Neutrophil (primary cell): ENCODE results near the gene UNCX.

ENCODE experiments used
- H3K27ac ChIP-seq: fragments of 200-600 bp; sonication (generic); 2 replicates; pipeline ENCODE4 v1.5.1; 2016; ENCODE audit warnings: mild to moderate bottlenecking, moderate library complexity
- H3K27me3 ChIP-seq: fragments of 200-600 bp; sonication (generic); 2 replicates; pipeline ENCODE4 v1.6.0; 2016; ENCODE audit warnings: mild to moderate bottlenecking
- H3K36me3 ChIP-seq: fragments of 200-600 bp; sonication (generic); 2 replicates; pipeline ENCODE4 v1.5.1; 2017
- H3K4me1 ChIP-seq, 2 experiments: fragments of 200-600 bp in 1 of 2; sonication (generic) in 1 of 2; 1 replicate in 1 of 2; 2 replicates in 1 of 2; pipeline versions ENCODE4 v1.5.1 to v1.6.1; 2013 to 2016; ENCODE audit warnings: low read depth in 1 of 2, low read length in 1 of 2, mild to moderate bottlenecking in 1 of 2, moderate library complexity in 1 of 2; ENCODE audit not compliant: control insufficient read depth in 1 of 2, insufficient read depth in 1 of 2
- H3K4me3 ChIP-seq, 2 experiments: fragments of 200-600 bp in 1 of 2; sonication (generic) in 1 of 2; 1 replicate in 1 of 2; 2 replicates in 1 of 2; pipeline ENCODE4 v1.5.1; 2013 to 2016; ENCODE audit warnings: low read depth in 1 of 2, low read length in 1 of 2, mild to moderate bottlenecking in 1 of 2, moderate library complexity in 1 of 2
- H3K9me3 ChIP-seq: fragments of 200-600 bp; sonication (generic); 2 replicates; pipeline ENCODE4 v1.5.1; 2016
- CTCF ChIP-seq: fragments of 200-600 bp; sonication (generic); IDR thresholded peaks from 2 replicates; pipeline ENCODE4 v1.5.1; 2016; ENCODE audit warnings: antibody characterized with exemption

UNCX gene

GRCh38 chr7:1227071-1227804, 5.4 kb upstream of the UNCX start:
- Histone ChIP-seq H3K4me3 (no peak overlapping the region), H3K9me3 (no peaks in the 10 kb centered on the region), H3K27me3 (peaks cover 100% of the 10 kb centered on the region), H3K4me1 (peaks cover 7 to 8% of the 10 kb centered on the region in 2 experiments), H3K27ac (no peak overlapping the region), H3K36me3 (no peaks in the 10 kb centered on the region)
- TF ChIP-seq CTCF = no peak

DNA sequence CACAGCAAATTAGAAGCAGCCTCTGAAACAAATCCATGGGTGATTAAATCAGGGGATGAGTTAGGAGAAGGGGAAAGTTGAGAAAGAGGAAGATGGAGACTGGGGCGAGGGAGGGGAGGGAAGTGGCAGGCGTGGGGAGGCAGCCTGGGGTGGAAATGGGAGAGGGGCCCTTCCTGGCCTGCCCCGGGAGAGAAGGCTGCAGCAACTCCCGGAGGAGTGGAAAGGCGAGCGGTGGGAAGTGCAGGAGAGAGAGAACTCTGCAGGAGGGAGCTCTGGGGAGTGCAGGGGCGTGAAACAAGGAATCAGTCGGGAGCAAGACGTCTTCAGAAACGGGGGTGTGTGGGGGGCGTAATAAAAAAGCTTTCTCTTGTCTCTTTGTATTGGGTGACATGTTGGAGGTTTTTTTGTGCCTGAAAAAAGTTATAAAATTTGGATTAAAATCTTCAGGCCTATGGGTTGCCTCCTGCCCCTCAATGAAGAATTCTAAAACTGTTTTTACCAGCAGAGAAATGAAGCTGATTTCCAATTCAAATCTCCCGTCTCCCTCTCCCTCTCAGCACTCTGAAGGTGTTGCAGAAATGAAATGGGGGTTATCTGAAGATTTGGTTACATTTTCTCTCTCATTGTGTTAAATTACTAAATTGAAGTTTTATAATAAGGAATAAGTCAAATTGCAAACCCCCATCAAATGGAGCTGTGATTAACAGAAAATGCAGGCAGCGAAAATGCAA, 4.7 kb upstream of the UNCX start:
- H3K27me3 ChIP-seq = peaks cover 100% of the 10 kb centered on the region
- no peaks in the 10 kb centered on the region for H3K9me3 ChIP-seq
- H3K4me3 ChIP-seq = no peak overlapping the region
- no peak overlapping the region for H3K27ac ChIP-seq
- no peaks in the 10 kb centered on the region for H3K36me3 ChIP-seq
- H3K4me1 ChIP-seq = peaks cover 7 to 8% of the 10 kb centered on the region in 2 experiments
- no peak for TF ChIP-seq CTCF

- no peaks in the 10 kb centered on the region for H3K36me3 ChIP-seq
- no peaks in the 10 kb centered on the region for H3K9me3 ChIP-seq
- H3K27ac ChIP-seq = no peak overlapping the region
- peaks cover 7 to 8% of the 10 kb centered on the region in 2 experiments for H3K4me1 ChIP-seq
- H3K27me3 ChIP-seq = peaks cover 100% of the 10 kb centered on the region
- TF ChIP-seq CTCF = no peak
- H3K4me3 ChIP-seq = no peak overlapping the region
Measured at GRCh38 chr7:1228545-1229201, 4.0 kb upstream of the UNCX start.

GRCh38 chr7:1229202-1229947, 3.3 kb upstream of the UNCX start:
- no peak overlapping the region for H3K4me3 ChIP-seq
- H3K27me3 ChIP-seq = peaks cover 100% of the 10 kb centered on the region
- TF ChIP-seq CTCF = no peak
- no peak overlapping the region for H3K27ac ChIP-seq
- peaks cover 7 to 8% of the 10 kb centered on the region in 2 experiments for H3K4me1 ChIP-seq
- H3K9me3 ChIP-seq = no peaks in the 10 kb centered on the region
- H3K36me3 ChIP-seq = no peaks in the 10 kb centered on the region

GRCh38 chr7:1229956-1230355, 2.7 kb upstream of the UNCX start:
- Histone ChIP-seq H3K9me3 (no peaks in the 10 kb centered on the region), H3K36me3 (no peaks in the 10 kb centered on the region), H3K27ac (no peak overlapping the region), H3K4me1 (peaks cover 8% of the 10 kb centered on the region in 2 experiments), H3K27me3 (peaks cover 100% of the 10 kb centered on the region), H3K4me3 (no peak overlapping the region)
- TF ChIP-seq CTCF = no peak
